H1 (cell line): ENCODE data around the gene ARMH2. TPM values are rescaled to one million over a fixed set of nuclear protein-coding genes. Genes with fewer than 3 reads are reported as not detected.

Experiments
- CTCF ChIA-PET: fragments of 300-600 bp; sonication (Branson Sonifier 250); formaldehyde crosslinking; loops from one replicate; lab custom pipeline; 2021; ENCODE audit not compliant: partially characterized antibody; lab: Charles Lee
- POLR2A ChIA-PET: fragments of 300-600 bp; sonication (Branson Sonifier 250); formaldehyde crosslinking; loops from one replicate; lab custom pipeline; 2021; ENCODE audit warnings: inconsistent platforms; ENCODE audit not compliant: partially characterized antibody; lab: Charles Lee
- DNase-seq, 2 experiments: peaks; one replicate each; pipeline versions ENCODE4 v3.0.0 to v3.0.0-alpha.2; 2010 to 2022; ENCODE audit warnings: low spot score in 2 of 2, low read depth in 1 of 2, mixed read lengths in 1 of 2
- FAIRE-seq: peaks from 2 replicates; lab custom pipeline; 2011; peaks lifted over from hg19 to GRCh38; lab: Jason Lieb, UNC
- H2AFZ ChIP-seq: 2 replicates; pipeline ENCODE4 v1.8.1; 2012; ENCODE audit warnings: low read length, inconsistent platforms
- H2AK5ac ChIP-seq: 2 replicates; pipeline ENCODE4 v1.6.1; 2013; ENCODE audit warnings: low read depth, low read length
- H2BK120ac ChIP-seq: replicated peaks from 2 replicates; pipeline ENCODE3; 2013; ENCODE audit warnings: low read depth, low read length, inconsistent platforms
- H2BK12ac ChIP-seq: 2 replicates; pipeline ENCODE4 v1.6.1; 2013; ENCODE audit warnings: low read depth, low read length
- H2BK15ac ChIP-seq: 2 replicates; pipeline ENCODE4 v1.6.1; 2013; ENCODE audit warnings: low read length
- H2BK20ac ChIP-seq: 2 replicates; pipeline ENCODE4 v1.6.1; 2013; ENCODE audit warnings: low read length
- H2BK5ac ChIP-seq: 2 replicates; pipeline ENCODE4 v1.6.1; 2013; ENCODE audit warnings: low read depth, low read length
- H3K14ac ChIP-seq: 2 replicates; pipeline ENCODE4 v1.6.1; 2013; ENCODE audit warnings: inconsistent platforms; ENCODE audit not compliant: insufficient read length
- H3K18ac ChIP-seq: 2 replicates; pipeline ENCODE4 v1.6.1; 2013; ENCODE audit warnings: low read length; ENCODE audit errors: extremely low read depth
- H3K23ac ChIP-seq: 2 replicates; pipeline ENCODE4 v1.6.1; 2013; ENCODE audit warnings: inconsistent platforms; ENCODE audit not compliant: insufficient read length
- H3K23me2 ChIP-seq: 2 replicates; pipeline ENCODE4 v1.6.1; 2013; ENCODE audit warnings: low read depth, low read length
- H3K27ac ChIP-seq: 2 replicates; pipeline ENCODE4 v1.6.1; 2011; ENCODE audit warnings: low read depth, low read length, inconsistent platforms
- H3K27me3 ChIP-seq, 4 experiments: replicated peaks in 1 of 4; 1 replicate in 1 of 4; 2 replicates in 3 of 4; pipeline versions ENCODE4 v1.6.1 to v1.8.1; 2011 to 2013; ENCODE audit warnings: low read length in 3 of 4, mild to moderate bottlenecking in 3 of 4, inconsistent platforms in 2 of 4, mixed read lengths in 2 of 4, moderate library complexity in 1 of 4; ENCODE audit not compliant: control insufficient read depth in 3 of 4, insufficient read depth in 3 of 4; ENCODE audit errors: extremely low read depth in 1 of 4
- H3K36me3 ChIP-seq, 4 experiments: 2 replicates each; pipeline versions ENCODE4 v1.6.1 to v1.8.1; 2011 to 2013; ENCODE audit warnings: mild to moderate bottlenecking in 4 of 4, low read length in 3 of 4, moderate library complexity in 2 of 4, control low read depth in 1 of 4, inconsistent platforms in 1 of 4; ENCODE audit not compliant: insufficient read depth in 4 of 4, control insufficient read depth in 2 of 4
- H3K4ac ChIP-seq: replicated peaks from 2 replicates; pipeline ENCODE3; 2013; ENCODE audit warnings: low read length, low read depth, mixed read lengths, inconsistent platforms; ENCODE audit not compliant: insufficient read length
- H3K4me1 ChIP-seq, 4 experiments: replicated peaks in 1 of 4; 1 replicate in 1 of 4; 2 replicates in 3 of 4; pipeline versions ENCODE4 v1.6.1 to v1.8.1; 2011 to 2013; ENCODE audit warnings: low read length in 3 of 4, inconsistent platforms in 2 of 4, mixed read lengths in 1 of 4; ENCODE audit not compliant: insufficient read depth in 4 of 4, control insufficient read depth in 3 of 4
- H3K4me2 ChIP-seq, 2 experiments: 2 replicates each; pipeline versions ENCODE4 v1.6.1 to v1.8.1; 2011 to 2013; ENCODE audit warnings: low read depth in 2 of 2, low read length in 2 of 2, control low read depth in 1 of 2, inconsistent platforms in 1 of 2, mild to moderate bottlenecking in 1 of 2; ENCODE audit not compliant: insufficient read depth in 1 of 2
- H3K4me3 ChIP-seq, 4 experiments: fragments of 200-600, 300-600 bp in 1 of 4; sonication (generic), shearing (Covaris generic), sonication (Bioruptor Twin) in 1 of 4; 2 replicates each; pipeline versions ENCODE4 v1.5.1 to v1.8.1; 2011 to 2016; ENCODE audit warnings: low read length in 4 of 4, low read depth in 3 of 4, control low read depth in 2 of 4, inconsistent platforms in 2 of 4, mild to moderate bottlenecking in 2 of 4, mixed read lengths in 1 of 4, moderate library complexity in 1 of 4; ENCODE audit not compliant: insufficient read depth in 2 of 4; ENCODE audit errors: extremely low read depth in 1 of 4
- H3K56ac ChIP-seq: replicated peaks from 2 replicates; pipeline ENCODE3; 2013; ENCODE audit warnings: low read depth, mild to moderate bottlenecking, mixed read lengths, low read length, inconsistent platforms; ENCODE audit not compliant: insufficient read length
- H3K79me1 ChIP-seq: 2 replicates; pipeline ENCODE4 v1.6.1; 2013; ENCODE audit warnings: low read depth, low read length, control low read depth
- H3K79me2 ChIP-seq, 2 experiments: 2 replicates each; pipeline versions ENCODE4 v1.6.1 to v1.8.1; 2012 to 2013; ENCODE audit warnings: low read length in 2 of 2, mild to moderate bottlenecking in 2 of 2, inconsistent platforms in 1 of 2; ENCODE audit not compliant: insufficient read depth in 2 of 2, control insufficient read depth in 1 of 2
- H3K9ac ChIP-seq, 4 experiments: replicated peaks in 1 of 4; 1 replicate in 1 of 4; 2 replicates in 3 of 4; pipeline versions ENCODE4 v1.6.1 to v1.8.1; 2011 to 2013; ENCODE audit warnings: low read depth in 3 of 4, low read length in 3 of 4, control low read depth in 2 of 4, mild to moderate bottlenecking in 2 of 4, moderate library complexity in 2 of 4, inconsistent platforms in 1 of 4; ENCODE audit errors: extremely low read depth in 1 of 4
- H3K9me3 ChIP-seq, 2 experiments: 2 replicates each; pipeline versions ENCODE4 v1.6.1 to v1.8.1; 2012 to 2013; ENCODE audit warnings: mild to moderate bottlenecking in 2 of 2, moderate library complexity in 2 of 2, control low read depth in 1 of 2, inconsistent platforms in 1 of 2, low read depth in 1 of 2, low read length in 1 of 2, mixed read lengths in 1 of 2; ENCODE audit not compliant: insufficient read depth in 2 of 2
- H4K20me1 ChIP-seq, 2 experiments: replicated peaks in 1 of 2; 2 replicates each; pipeline versions ENCODE3 to v1.8.1; 2011 to 2013; ENCODE audit warnings: inconsistent platforms in 2 of 2, low read length in 2 of 2, mild to moderate bottlenecking in 1 of 2; ENCODE audit not compliant: insufficient read depth in 2 of 2, control insufficient read depth in 1 of 2
- H4K5ac ChIP-seq: 2 replicates; pipeline ENCODE4 v1.6.1; 2013; ENCODE audit warnings: low read length, low read depth, mixed read lengths, inconsistent platforms; ENCODE audit not compliant: insufficient read length
- H4K8ac ChIP-seq: 2 replicates; pipeline ENCODE4 v1.8.0; 2013; ENCODE audit warnings: mild to moderate bottlenecking, moderate library complexity, low read length, inconsistent platforms; ENCODE audit not compliant: insufficient read depth; ENCODE audit errors: extremely low read depth
- H4K91ac ChIP-seq: replicated peaks from 2 replicates; pipeline ENCODE3; 2013; ENCODE audit warnings: low read length, mixed read lengths, inconsistent platforms; ENCODE audit not compliant: insufficient read length
- SP2 ChIP-seq: IDR thresholded peaks from 2 replicates; pipeline ENCODE4 v1.6.1; 2012; ENCODE audit warnings: mild to moderate bottlenecking, low read length, inconsistent platforms
- WGBS, 2 experiments: shearing (Covaris generic) in 1 of 2; methylation state at CpG; one replicate each; pipeline versions ENCODE4 v1.1.6 to v1.1.7; 2013 to 2015; ENCODE audit warnings: low lambda C conversion rate in 2 of 2, mixed read lengths in 2 of 2, inconsistent platforms in 1 of 2, low coverage in 1 of 2, missing lambda C conversion rate in 1 of 2; ENCODE audit not compliant: insufficient replicate concordance in 2 of 2, insufficient coverage in 1 of 2, insufficient read length in 1 of 2; ENCODE audit errors: extremely low coverage in 1 of 2, missing lambda C conversion rate in 1 of 2; 5-methylcytosine and 5-hydroxymethylcytosine counted together
- polyA plus RNA-seq, 7 experiments: library from polyadenylated mRNA; depleted of rRNA in 3 of 7; stranded (reverse) in 5 of 7; unstranded in 2 of 7; fragments of >200 nt in 5 of 7; fragments of 200-250 nt in 2 of 7; gene quantifications; 1 replicate in 5 of 7; 2 replicates in 1 of 7; 4 replicates in 1 of 7; pipeline versions ENCODE4 v1.2.1 to v1.2.3, GENCODE V29; 2011 to 2013; ENCODE audit warnings: missing spikeins in 2 of 7, mixed read lengths in 2 of 7
- total RNA-seq: library from RNA; stranded (reverse); fragmentation: NEBNext Ultra II Directional; extraction: Animal tissue kit (Norgen Biotek cat#: 25700); gene quantifications from 2 replicates; pipeline ENCODE4 v1.2.1, GENCODE V29; 2021

Gene ARMH2
- total and polyA plus RNA-seq, 2 of the 8 experiments (the other 6 are each of a cell fraction or from before 2014, with no cell fraction given) = not detected

GRCh38 chr6:24825130-24825630 lies 26.5 kb upstream of the ARMH2 start:
- 0 out of 7 replicates have a peak, but pooled peaks cover 0 to 2% (median 0%) of the 10 kb centered on the region in 4 experiments for H3K4me1 ChIP-seq
- H3K9me3 ChIP-seq = no peaks in the 10 kb centered on the region
- H3K14ac ChIP-seq = no peak overlapping the region
- no peak overlapping the region for H2BK15ac ChIP-seq
- no peak overlapping the region for H3K9ac ChIP-seq
- FAIRE-seq = no peak
- CTCF ChIA-PET = no interaction called here
- H4K91ac ChIP-seq = no peak overlapping the region
- no peaks in the 10 kb centered on the region for H4K20me1 ChIP-seq
- H3K4me3 ChIP-seq = no peak overlapping the region
- H2BK5ac ChIP-seq = no peak overlapping the region
- POLR2A ChIA-PET = no interaction called here
- H3K23ac ChIP-seq = no peak overlapping the region
- no peak overlapping the region for H2AK5ac ChIP-seq
- H2AFZ ChIP-seq = no peak overlapping the region
- H3K4me2 ChIP-seq = no peak overlapping the region
- WGBS, 2 experiments = 90% methylated on average over 2 of the region's 2 CpGs; no CpG with 5 or more reads in 1 of the 2 experiments
- no peak overlapping the region for H2BK20ac ChIP-seq
- no peak overlapping the region for H4K5ac ChIP-seq
- H3K27ac ChIP-seq = no peak overlapping the region
- H2BK12ac ChIP-seq = no peak overlapping the region
- H3K18ac ChIP-seq = no peak overlapping the region
- no peaks in the 10 kb centered on the region for H3K79me2 ChIP-seq
- H4K8ac ChIP-seq = no peak overlapping the region
- no peaks in the 10 kb centered on the region for H3K79me1 ChIP-seq
- no peak for TF ChIP-seq SP2
- TF ChIP-seq, all 59 proteins: peak for 0
- H3K36me3 ChIP-seq = peaks cover 0 to 2% (median under 1%) of the 10 kb centered on the region in 4 experiments; a peak in 3 of 8 replicates
- no peak overlapping the region for H3K4ac ChIP-seq
- no peak overlapping the region for H2BK120ac ChIP-seq
- no peak overlapping the region for H3K56ac ChIP-seq
- no peaks in the 10 kb centered on the region for H3K27me3 ChIP-seq
- H3K23me2 ChIP-seq = no peaks in the 10 kb centered on the region; the same call in 1 of the 2 replicates
- no peak for DNase-seq
